ENCODE measurements around the gene FADS2.

- TF ChIP-seq EZH2 (optimal IDR thresholded peaks at IDR 0.05; ENCODE audit: low read depth, low read length) = no peak
- no peak for TF ChIP-seq CTCF (IDR thresholded peaks at IDR 0.05; ENCODE audit: low read length)
- TF ChIP-seq EZH2phosphoT487 (IDR thresholded peaks at IDR 0.05; ENCODE audit: low read length) = no peak
These were observed 21.3 kb upstream of the FADS2 start for GRCh38 chr11:61806785-61807184.
